Endothelial cell (in vitro differentiated cells): ENCODE data around the gene PIGU. TPM values are rescaled to one million over a fixed set of nuclear protein-coding genes. Genes with fewer than 3 reads are reported as not detected.

Source experiments
- DNase-seq: peaks from one replicate; pipeline ENCODE4 v3.0.0; 2021; ENCODE audit warnings: low spot score
- H3K27ac Mint-ChIP-seq: one replicate; pipeline ENCODE4 v1.8.0; 2021; ENCODE audit warnings: mixed read lengths, inconsistent platforms; ENCODE audit not compliant: unreplicated experiment
- H3K27me3 Mint-ChIP-seq: one replicate; pipeline ENCODE4 v1.8.0; 2021; ENCODE audit warnings: mild to moderate bottlenecking, moderate library complexity, mixed read lengths, inconsistent platforms; ENCODE audit not compliant: unreplicated experiment
- H3K36me3 Mint-ChIP-seq: one replicate; pipeline ENCODE4 v1.8.0; 2021; ENCODE audit warnings: mild to moderate bottlenecking, low read depth, mixed read lengths, inconsistent platforms; ENCODE audit not compliant: unreplicated experiment
- H3K4me1 Mint-ChIP-seq: one replicate; pipeline ENCODE4 v1.8.0; 2021; ENCODE audit warnings: mild to moderate bottlenecking, mixed read lengths, inconsistent platforms; ENCODE audit not compliant: unreplicated experiment
- H3K4me3 Mint-ChIP-seq: one replicate; pipeline ENCODE4 v1.8.0; 2021; ENCODE audit warnings: mild to moderate bottlenecking, mixed read lengths, inconsistent platforms; ENCODE audit not compliant: unreplicated experiment
- H3K9me3 Mint-ChIP-seq: one replicate; pipeline ENCODE4 v1.8.0; 2021; ENCODE audit warnings: mixed read lengths, inconsistent platforms; ENCODE audit not compliant: unreplicated experiment
- CTCF ChIP-seq: fragments of 200-600 bp; sonication (generic); IDR thresholded peaks from one replicate; pipeline ENCODE4 v1.5.0; 2021; ENCODE audit warnings: antibody characterized with exemption; ENCODE audit not compliant: unreplicated experiment
- total RNA-seq: library from RNA; stranded (reverse); fragmentation: NEBNext Ultra II Directional; extraction: Animal tissue kit (Norgen Biotek cat#: 25700); gene quantifications from one replicate; pipeline ENCODE4 v1.2.1, GENCODE V29; 2021; ENCODE audit not compliant: unreplicated experiment

The PIGU gene
- total RNA-seq, 1 donor from 2014 or later: 16.5 TPM

- Mint-ChIP-seq H3K4me1 (no peaks in the 10 kb centered on the region), H3K36me3 (no peaks in the 10 kb centered on the region), H3K27me3 (no peaks in the 10 kb centered on the region), H3K27ac (no peak overlapping the region), H3K4me3 (no peak overlapping the region), H3K9me3 (no peaks in the 10 kb centered on the region)
- DNase-seq: no peak
- no peak for TF ChIP-seq CTCF
Measured at GRCh38 chr20:34595377-34596184, 81.3 kb downstream of the PIGU start.

DNA sequence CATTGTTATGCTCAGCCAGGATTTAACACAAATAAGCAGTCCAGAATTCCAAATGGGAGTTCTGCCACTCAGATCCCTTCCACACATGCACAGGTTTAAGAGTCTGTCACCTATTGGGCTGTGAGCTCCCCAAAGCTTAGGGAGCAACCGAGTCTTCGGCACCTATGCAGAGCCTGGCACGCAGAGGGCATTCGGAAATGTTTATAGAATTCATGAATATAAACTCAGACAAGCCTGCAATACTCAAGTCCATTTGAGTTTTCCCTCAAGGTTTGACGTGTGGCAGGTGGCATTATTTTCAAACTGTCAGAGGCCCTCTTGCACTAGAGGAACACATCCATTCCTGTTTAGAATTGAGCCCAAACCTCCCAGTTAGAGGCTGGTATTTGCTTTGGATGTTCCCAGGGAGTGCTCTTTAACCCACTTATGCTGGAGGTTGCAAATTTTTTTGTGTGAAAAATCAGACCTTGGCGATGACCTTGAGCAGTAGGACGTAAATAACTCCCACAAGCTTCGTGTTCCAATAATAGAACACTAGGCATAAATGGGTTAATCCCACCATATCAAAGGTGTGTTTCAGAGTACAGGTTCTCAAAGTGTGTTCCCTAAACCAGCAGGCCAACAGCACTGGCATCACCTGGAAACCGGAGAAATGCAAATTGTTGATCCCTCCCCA lies 90.3 kb downstream of the PIGU start:
- Mint-ChIP-seq H3K27me3 (peaks cover 2% of the 10 kb centered on the region), H3K4me3 (no peak overlapping the region), H3K27ac (no peak overlapping the region), H3K9me3 (no peaks in the 10 kb centered on the region), H3K4me1 (peaks cover 6% of the 10 kb centered on the region), H3K36me3 (no peaks in the 10 kb centered on the region)
- no peak for DNase-seq
- TF ChIP-seq CTCF: no peak

- Mint-ChIP-seq H3K9me3 (no peaks in the 10 kb centered on the region), H3K27ac (no peak overlapping the region), H3K4me3 (no peak overlapping the region), H3K27me3 (peaks cover 7% of the 10 kb centered on the region), H3K4me1 (peaks cover 19% of the 10 kb centered on the region), H3K36me3 (peaks cover 3% of the 10 kb centered on the region)
- TF ChIP-seq CTCF: no peak
- no peak for DNase-seq
Measured at GRCh38 chr20:34585019-34585418, 91.9 kb downstream of the PIGU start.

GRCh38 chr20:34583544-34583943 lies 93.3 kb downstream of the PIGU start:
- TF ChIP-seq CTCF: no peak
- Mint-ChIP-seq H3K4me3 (no peak overlapping the region), H3K27me3 (peaks cover 7% of the 10 kb centered on the region), H3K9me3 (no peaks in the 10 kb centered on the region), H3K27ac (no peak overlapping the region), H3K4me1 (peaks cover 19% of the 10 kb centered on the region), H3K36me3 (peaks cover 3% of the 10 kb centered on the region)
- no peak for DNase-seq

DNA sequence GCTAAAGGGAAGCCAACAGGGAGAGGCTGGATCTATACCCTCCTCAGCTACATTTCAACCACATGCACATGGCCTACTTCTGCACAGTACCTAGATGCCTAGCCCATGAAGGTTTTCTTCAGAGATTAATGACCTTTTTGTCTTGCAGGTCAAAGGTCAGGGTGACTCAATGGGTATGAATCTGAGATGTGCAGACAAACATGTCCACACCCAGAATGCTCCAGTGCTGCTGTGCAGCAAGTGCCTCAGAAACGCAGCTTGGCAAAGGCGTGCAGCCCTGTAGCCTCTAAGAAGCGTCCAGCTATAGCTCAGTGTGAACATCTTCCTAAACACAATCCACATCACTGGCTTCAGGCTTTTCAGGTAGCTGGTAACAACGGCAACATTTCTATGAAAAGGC lies 94.0 kb downstream of the PIGU start:
- DNase-seq: no peak
- H3K4me3 Mint-ChIP-seq: no peak overlapping the region
- no peak overlapping the region for H3K27ac Mint-ChIP-seq
- H3K36me3 Mint-ChIP-seq: peaks cover 3% of the 10 kb centered on the region
- no peaks in the 10 kb centered on the region for H3K9me3 Mint-ChIP-seq
- peaks cover 7% of the 10 kb centered on the region for H3K27me3 Mint-ChIP-seq
- no peak for TF ChIP-seq CTCF
- peaks cover 19% of the 10 kb centered on the region for H3K4me1 Mint-ChIP-seq
